Mesothelial cell of epicardium (in vitro differentiated cells): ENCODE results near the gene CLN5. TPM values are rescaled to one million over a fixed set of nuclear protein-coding genes. Genes with fewer than 3 reads are reported as not detected.
"Not testable (repeated sequence)": the region's sequence is repeated elsewhere in the genome, so short reads cannot be mapped to it uniquely, and the experiment has no call there.

ENCODE experiments used
- DNase-seq, 2 experiments: peaks; one replicate each; pipeline ENCODE4 v3.0.0; 2021; ENCODE audit warnings: low spot score in 2 of 2; ENCODE audit not compliant: unreplicated experiment in 2 of 2
- H3K27ac Mint-ChIP-seq: 2 replicates; pipeline ENCODE4 v1.8.0; 2021; ENCODE audit warnings: mixed read lengths
- H3K27me3 Mint-ChIP-seq: 2 replicates; pipeline ENCODE4 v1.8.0; 2021; ENCODE audit warnings: low read depth, mixed read lengths
- H3K36me3 Mint-ChIP-seq: 2 replicates; pipeline ENCODE4 v1.8.0; 2021; ENCODE audit warnings: mixed read lengths
- H3K4me1 Mint-ChIP-seq: 2 replicates; pipeline ENCODE4 v1.8.0; 2021; ENCODE audit warnings: mixed read lengths
- H3K4me3 Mint-ChIP-seq: 2 replicates; pipeline ENCODE4 v1.8.0; 2021; ENCODE audit warnings: mild to moderate bottlenecking, moderate library complexity, mixed read lengths
- H3K9me3 Mint-ChIP-seq: 2 replicates; pipeline ENCODE4 v1.8.0; 2021; ENCODE audit warnings: mixed read lengths
- total RNA-seq: library from RNA; stranded (reverse); gene quantifications from 3 replicates; pipeline ENCODE4 v1.2.1, GENCODE V29; 2021
- TF ChIP-seq, protein P1 (sequence below): fragments of 200-600 bp; sonication (generic); IDR thresholded peaks from one replicate; pipeline ENCODE4 v1.5.0; 2021; ENCODE audit warnings: antibody characterized with exemption; ENCODE audit not compliant: unreplicated experiment

Gene CLN5
- total RNA-seq, 1 donor from 2014 or later = 26.6 TPM

DNA sequence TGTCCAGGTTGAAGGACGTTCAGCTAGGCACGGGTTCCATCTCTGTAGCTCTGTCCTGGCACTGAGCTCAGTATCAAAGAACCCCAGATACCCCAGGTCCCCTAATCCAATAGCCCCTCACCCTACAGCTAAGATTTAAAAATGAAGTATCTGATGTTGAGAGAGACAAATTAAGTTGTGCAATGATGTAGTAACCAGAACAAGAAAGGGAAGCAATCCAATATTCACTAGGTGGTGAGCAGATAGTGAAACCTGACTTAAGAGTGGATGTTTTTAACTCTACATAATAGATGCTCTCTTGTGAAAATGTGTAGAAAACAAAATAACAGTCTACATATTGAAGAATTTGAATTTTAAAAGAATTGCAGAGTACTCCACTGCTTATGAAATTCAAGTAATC is 41.8 kb upstream of the CLN5 start:
- Mint-ChIP-seq H3K36me3 (no peaks in the 10 kb centered on the region), H3K9me3 (peaks cover 8% of the 10 kb centered on the region), H3K27ac (no peak overlapping the region), H3K4me1 (peaks cover 10% of the 10 kb centered on the region), H3K27me3 (peaks cover 37% of the 10 kb centered on the region), H3K4me3 (no peak overlapping the region)
- TF ChIP-seq, protein P1, sequence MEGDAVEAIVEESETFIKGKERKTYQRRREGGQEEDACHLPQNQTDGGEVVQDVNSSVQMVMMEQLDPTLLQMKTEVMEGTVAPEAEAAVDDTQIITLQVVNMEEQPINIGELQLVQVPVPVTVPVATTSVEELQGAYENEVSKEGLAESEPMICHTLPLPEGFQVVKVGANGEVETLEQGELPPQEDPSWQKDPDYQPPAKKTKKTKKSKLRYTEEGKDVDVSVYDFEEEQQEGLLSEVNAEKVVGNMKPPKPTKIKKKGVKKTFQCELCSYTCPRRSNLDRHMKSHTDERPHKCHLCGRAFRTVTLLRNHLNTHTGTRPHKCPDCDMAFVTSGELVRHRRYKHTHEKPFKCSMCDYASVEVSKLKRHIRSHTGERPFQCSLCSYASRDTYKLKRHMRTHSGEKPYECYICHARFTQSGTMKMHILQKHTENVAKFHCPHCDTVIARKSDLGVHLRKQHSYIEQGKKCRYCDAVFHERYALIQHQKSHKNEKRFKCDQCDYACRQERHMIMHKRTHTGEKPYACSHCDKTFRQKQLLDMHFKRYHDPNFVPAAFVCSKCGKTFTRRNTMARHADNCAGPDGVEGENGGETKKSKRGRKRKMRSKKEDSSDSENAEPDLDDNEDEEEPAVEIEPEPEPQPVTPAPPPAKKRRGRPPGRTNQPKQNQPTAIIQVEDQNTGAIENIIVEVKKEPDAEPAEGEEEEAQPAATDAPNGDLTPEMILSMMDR = no peak
- no peak for DNase-seq

GRCh38 chr13:76953968-76954367 is 37.9 kb upstream of the CLN5 start:
- no peak overlapping the region for H3K4me3 Mint-ChIP-seq
- no peak overlapping the region for H3K27ac Mint-ChIP-seq
- H3K4me1 Mint-ChIP-seq = peaks cover 10% of the 10 kb centered on the region
- H3K36me3 Mint-ChIP-seq = peaks cover 2% of the 10 kb centered on the region
- H3K27me3 Mint-ChIP-seq = peaks cover 31% of the 10 kb centered on the region
- TF ChIP-seq, protein P1 = no peak
- DNase-seq = no peak
- H3K9me3 Mint-ChIP-seq = peaks cover 13% of the 10 kb centered on the region

DNA sequence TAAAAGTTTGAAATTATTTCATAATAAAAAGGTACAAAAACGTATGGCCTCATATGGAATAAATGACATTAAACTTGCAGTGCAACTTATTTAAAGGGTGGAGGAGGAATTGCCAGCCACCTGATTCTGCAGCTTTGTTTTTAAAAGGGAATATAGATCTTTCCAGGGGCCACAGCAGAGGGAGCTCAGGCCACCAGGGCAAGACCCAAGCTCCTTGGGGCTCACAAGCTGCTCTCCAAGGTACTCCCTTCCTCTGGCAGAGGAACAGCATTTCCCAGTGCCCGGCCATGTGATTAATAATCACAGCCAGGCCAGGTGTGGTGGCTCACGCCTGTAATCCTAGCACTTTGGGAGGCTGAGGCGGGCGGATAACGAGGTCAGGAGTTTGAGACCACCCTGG is 37.3 kb upstream of the CLN5 start:
- Mint-ChIP-seq H3K36me3 (peaks cover 2% of the 10 kb centered on the region), H3K27ac (no peak overlapping the region), H3K4me1 (peaks cover 10% of the 10 kb centered on the region), H3K27me3 (peaks cover 27% of the 10 kb centered on the region), H3K4me3 (no peak overlapping the region), H3K9me3 (peaks cover 16% of the 10 kb centered on the region)
- TF ChIP-seq, protein P1 = no peak
- DNase-seq = no peak

DNA sequence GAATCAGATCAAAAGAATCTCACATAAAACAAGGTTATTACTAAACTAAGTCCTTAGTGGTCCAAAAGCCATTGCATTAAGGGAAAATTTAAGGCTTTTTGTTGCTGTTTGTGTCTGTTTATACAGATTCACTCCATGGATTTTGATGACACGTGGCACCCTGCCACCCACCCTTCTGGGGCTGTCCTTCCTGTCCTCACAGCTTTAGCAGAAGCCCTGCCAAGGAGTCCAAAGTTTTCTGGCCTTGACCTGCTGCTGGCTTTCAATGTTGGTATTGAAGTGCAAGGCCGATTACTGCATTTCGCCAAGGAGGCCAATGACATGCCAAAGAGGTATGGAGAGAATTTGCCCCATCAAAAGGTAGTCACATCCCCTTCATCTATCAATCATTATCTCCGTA is 36.7 kb upstream of the CLN5 start:
- H3K4me3 Mint-ChIP-seq = no peak overlapping the region
- TF ChIP-seq, protein P1 = no peak
- no peak for DNase-seq
- no peak overlapping the region for H3K27ac Mint-ChIP-seq
- H3K9me3 Mint-ChIP-seq = peaks cover 18% of the 10 kb centered on the region
- H3K4me1 Mint-ChIP-seq = peaks cover 10% of the 10 kb centered on the region
- H3K27me3 Mint-ChIP-seq = peaks cover 21% of the 10 kb centered on the region
- H3K36me3 Mint-ChIP-seq = peaks cover 2% of the 10 kb centered on the region

- H3K9me3 Mint-ChIP-seq = peaks cover 22% of the 10 kb centered on the region
- H3K27ac Mint-ChIP-seq = no peak overlapping the region
- H3K4me1 Mint-ChIP-seq = peaks cover 10% of the 10 kb centered on the region
- no peak for DNase-seq
- peaks cover 2% of the 10 kb centered on the region for H3K36me3 Mint-ChIP-seq
- H3K27me3 Mint-ChIP-seq = peaks cover 18% of the 10 kb centered on the region
- no peak overlapping the region for H3K4me3 Mint-ChIP-seq
- TF ChIP-seq, protein P1 = no peak
These were observed 36.2 kb upstream of the CLN5 start for GRCh38 chr13:76955661-76956060.

DNA sequence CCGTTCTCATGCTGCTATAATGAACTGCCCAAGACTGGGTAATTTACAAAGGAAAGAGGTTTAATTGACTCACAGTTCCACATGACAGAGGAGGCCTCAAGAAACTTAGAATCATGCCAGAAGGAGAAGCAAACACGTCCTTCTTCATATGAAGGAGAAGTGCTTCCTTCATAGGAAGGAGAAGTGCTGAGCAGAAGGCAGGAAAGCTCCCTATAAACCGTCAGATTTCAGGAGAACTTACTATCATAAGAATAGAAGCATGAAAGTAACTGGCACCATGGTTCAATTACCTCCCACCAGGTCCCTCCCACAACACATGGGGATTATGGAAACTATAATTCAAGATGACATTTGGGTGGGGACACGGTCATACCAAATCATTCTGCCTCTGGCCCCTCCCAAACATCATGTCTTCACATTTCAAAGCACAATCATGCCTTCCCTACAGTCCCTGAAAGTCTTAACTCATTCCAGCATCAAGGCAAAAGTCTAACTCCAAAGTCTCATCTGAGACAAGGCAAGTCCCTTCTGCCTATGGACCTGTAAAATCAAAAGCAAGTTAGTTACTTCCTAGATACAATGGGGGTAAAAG is 32.9 kb upstream of the CLN5 start:
- Mint-ChIP-seq H3K4me1 (peaks cover 1% of the 10 kb centered on the region), H3K4me3 (no peak overlapping the region), H3K36me3 (peaks cover 2% of the 10 kb centered on the region), H3K9me3 (peaks cover 34% of the 10 kb centered on the region), H3K27ac (no peak overlapping the region), H3K27me3 (no peaks in the 10 kb centered on the region)
- DNase-seq = no peak
- TF ChIP-seq, protein P1 = no peak

GRCh38 chr13:76959734-76960133 is 32.1 kb upstream of the CLN5 start:
- H3K9me3 Mint-ChIP-seq = peaks cover 34% of the 10 kb centered on the region
- DNase-seq, H3K4me3 Mint-ChIP-seq, H3K27ac Mint-ChIP-seq, H3K36me3 Mint-ChIP-seq, H3K27me3 Mint-ChIP-seq, H3K4me1 Mint-ChIP-seq: not testable (repeated sequence)
